HG03135 (cell line): ENCODE data around the gene DST.

Experiments
- ATAC-seq: cut with Tn5 transposase; IDR thresholded peaks from one replicate; pipeline ENCODE4 v1.9.1; 2021; ENCODE audit warnings: mild to moderate bottlenecking, moderate library complexity; ENCODE audit not compliant: unreplicated experiment

DST gene

DNA sequence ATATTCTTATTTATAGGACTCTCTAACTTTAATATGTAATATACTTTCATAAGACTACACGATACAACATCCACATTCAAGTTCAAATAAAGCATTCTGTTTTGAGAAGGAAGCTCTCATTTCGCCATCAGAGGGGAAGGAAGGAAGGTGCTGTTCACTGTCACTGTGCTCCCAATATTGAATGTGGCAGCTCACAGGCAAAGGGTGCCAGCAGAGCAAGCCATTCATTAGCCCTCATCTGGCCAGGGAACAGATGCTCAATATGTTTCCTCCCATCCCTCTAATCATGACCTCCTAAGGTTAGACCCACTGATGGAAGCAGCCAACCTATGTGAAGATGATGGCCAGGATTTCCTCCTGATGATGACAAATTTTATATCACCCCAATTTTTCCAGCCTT is 154.4 kb downstream of the DST start:
- no peak for ATAC-seq

DNA sequence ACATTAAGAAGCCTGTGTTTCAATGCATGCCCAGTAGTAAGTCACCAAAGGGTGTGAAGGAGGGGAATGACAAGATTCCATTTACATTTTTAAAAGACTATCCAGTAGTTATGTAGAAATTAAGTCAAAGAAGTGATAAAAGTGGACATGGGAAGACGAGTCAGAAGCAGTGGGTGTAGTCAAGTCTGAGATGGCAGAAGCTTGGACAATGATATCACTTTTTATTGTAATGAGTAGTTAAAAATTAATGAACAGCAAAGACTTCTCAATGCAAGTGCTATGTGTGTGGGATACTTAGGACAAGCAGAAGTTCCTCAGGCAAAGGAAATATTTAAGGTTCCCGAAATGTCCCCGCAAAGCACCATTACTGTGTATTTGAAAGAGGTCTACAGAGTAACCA is 156.0 kb downstream of the DST start:
- ATAC-seq: no peak

DNA sequence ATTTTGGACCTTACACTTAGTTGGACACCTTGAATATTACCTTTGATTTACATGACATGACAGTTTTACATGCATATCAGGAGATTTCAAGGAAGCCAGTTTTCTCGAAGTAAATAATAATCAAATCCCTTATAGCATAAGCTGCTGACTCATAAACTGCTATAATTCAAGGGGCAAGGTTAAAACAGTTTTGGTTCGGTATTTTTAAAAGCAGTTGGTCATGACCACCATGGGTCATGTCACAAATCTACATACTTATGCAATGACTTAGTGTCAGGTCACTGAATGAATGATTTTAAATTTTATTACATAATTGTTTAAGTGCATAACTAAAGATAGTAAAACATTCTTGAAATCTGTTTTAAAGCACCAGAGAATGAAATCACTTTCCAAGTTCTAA is 158.0 kb downstream of the DST start:
- no peak for ATAC-seq

DNA sequence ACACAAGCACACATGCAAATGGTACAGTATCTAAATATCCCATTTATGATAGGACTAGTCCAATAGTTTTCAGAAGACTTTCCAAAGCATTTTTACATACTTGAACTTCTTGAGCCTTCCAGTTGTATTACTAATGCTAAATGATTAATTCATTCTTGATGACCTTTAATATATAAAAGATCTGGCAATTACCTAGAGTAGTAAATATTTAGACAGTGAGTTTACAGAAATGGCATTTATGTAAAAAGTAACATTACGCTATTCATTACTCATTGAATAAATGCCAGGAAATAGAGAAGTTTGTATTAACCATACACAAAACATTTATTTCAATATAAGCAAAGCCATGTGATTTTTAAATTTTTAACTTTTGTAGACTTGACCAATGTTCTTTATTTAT is 158.8 kb downstream of the DST start:
- no peak for ATAC-seq

DNA sequence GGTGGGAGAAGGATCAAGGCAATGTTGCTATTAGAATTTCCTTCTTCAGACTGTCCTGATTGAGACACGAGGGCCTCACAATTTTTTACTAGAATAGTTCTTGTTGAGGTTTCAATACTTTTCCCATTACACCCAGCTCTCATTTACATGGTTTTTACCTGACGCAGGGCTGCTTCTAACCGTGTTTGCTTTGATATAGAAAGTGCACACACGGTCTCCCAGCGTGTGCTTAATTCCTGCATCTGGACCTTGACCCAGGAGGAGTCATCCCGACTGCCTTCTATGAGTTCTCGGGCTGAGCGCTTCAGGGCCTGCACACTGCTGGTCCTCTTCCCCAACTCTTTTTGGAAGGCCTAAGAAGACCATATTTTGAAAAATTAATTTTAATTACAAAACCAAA is 160.2 kb downstream of the DST start:
- ATAC-seq: no peak

DNA sequence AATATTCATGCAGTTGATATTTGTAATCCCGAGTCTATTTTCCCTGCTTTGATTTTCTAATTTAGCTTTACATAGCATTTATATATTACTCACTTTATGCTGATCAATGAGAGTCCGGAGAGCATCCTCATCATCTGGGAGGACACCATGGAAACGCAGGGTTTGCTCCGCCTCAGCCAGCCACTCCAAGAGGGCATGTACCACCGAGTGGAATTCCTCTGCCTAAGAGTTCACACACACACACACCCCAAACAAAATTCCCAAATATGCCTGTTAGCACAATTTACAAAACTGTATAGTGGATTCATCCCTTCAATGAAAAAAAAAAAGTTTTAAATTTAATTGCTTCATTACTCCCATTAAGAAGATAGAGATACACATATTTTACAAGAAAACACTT is 160.7 kb downstream of the DST start:
- no peak for ATAC-seq

DNA sequence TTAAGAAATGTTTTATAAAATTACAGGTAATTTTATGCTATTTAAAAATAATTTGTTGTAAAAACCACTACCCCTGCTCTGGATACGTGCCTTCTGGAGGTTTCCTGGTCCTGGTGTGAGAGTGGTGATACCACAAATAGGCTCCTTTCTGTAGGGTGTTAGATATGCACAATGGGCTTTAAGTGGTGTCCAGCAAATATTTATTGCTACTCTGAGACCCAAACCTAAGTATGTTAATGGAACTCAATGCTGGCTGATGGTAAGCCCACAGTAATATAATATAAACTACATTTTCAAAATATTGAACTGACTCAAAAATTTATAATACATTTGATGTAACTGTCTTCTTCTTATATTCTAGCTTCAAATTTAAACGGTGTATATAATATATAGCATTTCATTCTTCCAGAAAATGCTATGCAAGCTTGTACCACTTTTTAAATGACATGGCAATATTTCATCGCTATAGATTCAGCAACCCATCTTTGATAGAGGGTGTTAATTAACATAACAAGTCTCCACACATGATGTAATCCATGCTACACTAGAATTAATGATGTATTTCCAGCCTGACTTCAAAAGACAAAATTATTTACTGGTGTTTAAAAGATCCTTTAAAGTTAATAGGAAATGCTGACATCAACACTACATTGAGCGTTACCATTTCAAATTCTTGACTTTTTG is 161.9 kb downstream of the DST start:
- ATAC-seq: no peak

DNA sequence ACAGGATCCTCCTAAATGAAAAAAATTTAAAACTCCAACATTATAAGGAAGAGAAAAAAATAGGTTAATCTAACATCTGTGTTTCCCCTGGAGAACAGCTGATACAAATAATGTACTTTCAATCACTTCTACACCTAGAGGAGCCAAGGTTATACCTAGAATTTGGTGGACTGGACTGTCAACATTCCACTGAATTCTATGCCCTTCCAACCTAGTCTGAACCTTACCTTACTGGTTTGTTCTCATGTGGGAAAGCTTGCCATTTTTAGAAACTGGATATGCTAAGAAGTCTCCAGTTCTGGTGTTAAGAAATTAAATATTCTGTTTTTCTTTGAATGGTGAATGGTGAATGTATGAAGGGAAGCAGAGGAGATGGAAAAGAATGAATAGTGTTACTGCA is 162.4 kb downstream of the DST start:
- ATAC-seq: no peak

DNA sequence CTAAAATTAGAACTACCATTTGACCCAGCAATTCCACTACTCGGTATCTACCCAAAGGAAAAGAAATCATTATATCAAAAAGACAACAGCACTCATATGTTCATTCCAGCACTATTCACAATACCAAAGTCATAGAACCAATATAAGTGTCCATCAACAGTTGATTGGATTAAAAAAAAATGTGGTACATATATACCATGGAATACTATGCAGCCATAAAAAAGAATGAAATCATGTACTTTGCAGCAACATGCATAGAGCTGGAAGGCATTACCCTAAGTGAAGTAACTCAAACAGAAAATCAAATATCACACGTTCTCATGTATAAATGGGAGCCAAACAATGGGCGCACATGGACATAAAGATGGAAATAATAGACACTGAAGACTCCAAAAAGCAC is 163.3 kb downstream of the DST start:
- ATAC-seq: no peak

DNA sequence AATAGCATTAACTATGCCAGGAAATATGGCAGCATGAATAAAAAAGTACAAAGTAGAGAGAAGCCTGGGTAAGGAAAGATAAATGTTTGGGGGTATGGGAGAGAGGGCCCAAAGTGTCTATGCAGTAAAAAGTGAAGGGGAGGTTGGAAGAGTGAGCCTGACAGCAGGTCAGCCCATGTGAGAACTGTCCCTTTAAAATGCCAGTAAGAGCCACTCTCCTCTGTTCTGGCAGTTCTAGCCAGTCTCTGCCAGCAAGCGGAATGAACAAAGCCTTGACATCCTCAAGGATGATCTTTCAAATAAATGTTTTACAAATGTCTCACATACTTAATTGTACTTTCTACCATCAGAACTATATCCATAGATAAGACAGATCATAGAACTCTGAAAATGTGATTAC is 164.5 kb downstream of the DST start:
- no peak for ATAC-seq

DNA sequence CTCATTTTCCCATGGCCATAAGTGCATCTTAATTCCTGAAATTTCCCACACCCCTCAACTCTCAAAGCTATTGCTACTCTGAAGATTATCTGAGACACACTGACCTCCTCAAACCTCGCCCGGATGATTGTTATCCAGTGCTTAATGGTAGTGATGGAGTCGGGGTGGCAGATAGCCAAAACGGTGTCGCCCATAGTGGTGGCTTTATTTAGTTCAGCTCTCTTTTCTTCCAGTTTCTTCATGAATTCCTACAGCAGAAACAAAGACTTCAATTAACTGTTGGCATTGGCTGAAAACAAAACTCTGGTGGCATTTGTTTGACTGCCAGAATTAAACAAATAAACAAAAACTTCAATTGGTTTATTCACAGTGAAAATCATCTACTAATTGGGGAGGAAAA is 165.4 kb downstream of the DST start:
- no peak for ATAC-seq

DNA sequence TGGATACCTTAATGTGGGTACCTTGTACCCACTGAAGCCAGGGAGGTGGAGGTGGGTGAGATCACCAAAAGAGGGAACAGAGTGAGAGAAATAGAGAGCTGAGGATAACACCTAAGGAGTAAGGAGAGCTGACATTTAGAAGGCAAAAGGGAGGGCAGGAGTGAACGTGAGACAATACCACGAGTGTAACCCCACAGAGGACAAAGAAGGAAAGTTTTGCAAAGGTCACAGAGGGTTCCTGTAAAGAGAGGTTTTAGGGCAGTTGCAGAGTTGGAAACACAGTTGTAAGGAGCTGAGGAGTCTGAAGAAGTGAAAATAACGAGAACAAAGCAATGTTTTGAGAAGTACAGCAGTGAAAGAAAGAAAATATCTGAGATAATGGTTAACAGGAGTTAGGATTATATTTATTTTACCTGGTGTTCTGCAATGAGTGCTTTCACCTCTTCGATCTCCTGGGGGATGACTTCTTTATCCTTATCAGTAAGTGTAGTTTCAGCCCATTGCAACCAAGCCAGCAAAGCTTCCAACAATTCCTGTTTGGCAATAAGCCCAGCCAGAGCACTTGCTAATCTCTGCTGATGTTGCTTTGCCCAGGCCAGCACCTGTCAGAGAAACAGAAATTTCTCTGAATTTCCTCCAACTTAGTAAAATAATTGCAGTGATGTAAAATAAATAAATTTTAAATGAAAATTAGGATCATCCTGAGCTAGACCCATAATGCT is 166.8 kb downstream of the DST start:
- no peak for ATAC-seq

DNA sequence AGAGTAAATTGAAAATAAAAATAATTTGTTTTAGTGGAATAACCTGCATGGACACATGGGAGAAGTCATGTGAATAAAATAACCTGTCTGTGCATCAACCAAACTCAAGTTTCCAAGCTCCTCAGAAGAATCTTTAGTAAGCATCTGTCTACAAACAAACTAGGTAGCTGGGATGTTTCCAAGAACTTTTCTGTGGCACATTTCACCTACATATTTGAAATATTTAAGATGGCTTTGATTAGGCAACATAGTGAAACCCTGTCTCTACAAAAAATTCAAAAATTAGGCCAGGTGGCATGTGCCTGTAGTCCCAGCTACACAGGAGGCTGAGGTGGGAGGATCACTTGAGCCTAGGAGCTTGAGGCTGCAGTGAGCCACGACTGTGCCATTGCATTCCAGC is 168.2 kb downstream of the DST start:
- no peak for ATAC-seq

DNA sequence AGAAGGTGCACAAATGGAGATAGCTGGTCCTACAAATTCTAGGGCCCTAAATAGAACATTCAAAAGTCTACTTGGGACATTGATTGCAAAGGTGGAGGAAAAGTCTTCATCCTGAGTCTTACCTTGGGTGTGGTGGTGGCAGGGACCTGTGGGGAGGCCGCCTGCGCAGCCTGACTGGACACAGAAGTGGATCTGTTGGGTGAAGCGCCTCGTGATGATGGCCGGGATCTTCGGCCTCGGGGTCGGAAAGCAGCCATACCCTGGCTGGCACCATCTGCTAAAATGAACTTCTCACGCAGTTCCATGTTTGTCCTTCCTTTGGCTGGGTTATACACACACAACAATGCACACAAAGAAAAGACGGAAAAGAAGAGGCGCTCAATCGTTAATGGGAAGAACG is 179.2 kb downstream of the DST start:
- ATAC-seq: no peak

DNA sequence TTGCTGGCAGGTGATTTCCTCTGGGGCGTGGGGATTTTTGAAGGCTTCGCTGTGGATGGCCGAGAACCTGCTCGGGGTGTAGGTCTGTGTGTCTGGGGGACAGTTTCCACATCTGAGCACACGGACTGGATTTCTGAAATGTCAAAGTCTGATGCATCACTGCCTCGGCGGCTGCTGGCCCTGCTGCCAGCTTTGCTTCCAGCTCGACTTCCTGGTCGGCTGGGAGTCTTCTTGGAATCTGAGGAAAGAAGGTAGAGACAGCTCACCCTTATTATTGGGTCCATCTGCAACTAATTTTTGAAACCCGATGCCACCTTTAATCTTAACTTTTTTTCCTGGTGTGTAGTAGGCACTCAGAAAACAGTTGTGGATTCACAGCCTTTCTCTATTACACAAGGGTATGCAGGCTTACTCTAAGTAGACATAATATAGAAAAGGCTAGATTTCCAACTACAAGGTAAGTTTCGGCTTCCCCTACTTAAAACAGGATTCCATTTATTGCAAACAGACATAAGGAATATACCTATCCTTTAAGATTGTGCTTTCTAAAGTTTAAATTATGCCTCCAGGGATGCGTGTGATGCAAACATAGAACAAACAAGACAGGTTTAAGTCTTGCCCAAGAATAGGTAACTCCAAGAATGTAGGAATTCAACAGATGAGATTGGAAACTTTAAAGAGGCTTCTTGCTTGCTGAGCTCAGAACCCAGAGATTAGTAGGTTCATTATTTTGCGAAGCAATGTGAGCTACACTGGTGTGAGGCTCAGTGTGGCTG is 183.5 kb downstream of the DST start:
- ATAC-seq: no peak

DNA sequence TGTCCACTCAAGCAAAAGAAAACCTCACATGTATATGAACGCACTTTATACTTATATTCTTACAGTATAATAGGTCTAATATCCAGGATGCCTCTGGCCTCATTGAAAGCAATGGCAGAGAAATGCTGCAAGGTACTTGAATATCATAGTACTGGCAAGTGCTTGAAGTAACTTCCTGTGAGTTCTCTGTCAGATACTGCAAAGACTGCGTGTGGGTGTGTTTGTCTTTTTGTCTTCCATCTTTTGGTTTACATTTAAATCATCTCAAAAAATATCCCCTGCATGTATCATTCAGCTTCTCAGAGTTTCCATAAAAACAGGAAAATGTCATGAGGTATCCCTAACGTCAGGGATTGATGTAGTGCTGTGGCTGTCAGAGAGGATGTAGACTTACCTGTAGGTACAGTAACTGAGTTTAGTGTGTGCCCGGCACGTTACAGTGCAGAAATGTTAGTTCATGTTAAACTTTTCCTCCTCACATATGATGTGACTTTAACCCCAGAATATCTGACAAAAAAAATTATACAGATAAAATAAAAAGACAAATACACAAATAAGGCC is 184.3 kb downstream of the DST start:
- ATAC-seq: no peak

DNA sequence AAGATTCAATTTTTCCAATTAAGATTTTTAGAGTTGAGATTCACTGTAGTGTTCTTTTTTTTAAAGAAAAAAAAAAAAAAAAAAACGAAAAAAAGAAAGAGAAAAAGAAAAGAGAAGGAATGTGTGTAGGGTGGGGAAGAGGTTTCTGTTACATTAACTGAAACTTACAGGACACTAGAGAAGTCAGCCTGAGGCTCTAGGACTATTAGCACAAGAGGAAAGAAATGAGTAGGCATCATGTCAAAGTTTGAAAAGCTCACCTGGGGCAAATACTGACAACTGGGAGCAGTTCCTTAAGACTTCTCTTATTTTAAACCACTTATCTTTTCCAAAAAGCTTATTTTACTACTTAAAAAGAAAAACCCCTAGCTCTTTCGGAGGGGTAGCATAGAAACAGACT is 185.9 kb downstream of the DST start:
- no peak for ATAC-seq

DNA sequence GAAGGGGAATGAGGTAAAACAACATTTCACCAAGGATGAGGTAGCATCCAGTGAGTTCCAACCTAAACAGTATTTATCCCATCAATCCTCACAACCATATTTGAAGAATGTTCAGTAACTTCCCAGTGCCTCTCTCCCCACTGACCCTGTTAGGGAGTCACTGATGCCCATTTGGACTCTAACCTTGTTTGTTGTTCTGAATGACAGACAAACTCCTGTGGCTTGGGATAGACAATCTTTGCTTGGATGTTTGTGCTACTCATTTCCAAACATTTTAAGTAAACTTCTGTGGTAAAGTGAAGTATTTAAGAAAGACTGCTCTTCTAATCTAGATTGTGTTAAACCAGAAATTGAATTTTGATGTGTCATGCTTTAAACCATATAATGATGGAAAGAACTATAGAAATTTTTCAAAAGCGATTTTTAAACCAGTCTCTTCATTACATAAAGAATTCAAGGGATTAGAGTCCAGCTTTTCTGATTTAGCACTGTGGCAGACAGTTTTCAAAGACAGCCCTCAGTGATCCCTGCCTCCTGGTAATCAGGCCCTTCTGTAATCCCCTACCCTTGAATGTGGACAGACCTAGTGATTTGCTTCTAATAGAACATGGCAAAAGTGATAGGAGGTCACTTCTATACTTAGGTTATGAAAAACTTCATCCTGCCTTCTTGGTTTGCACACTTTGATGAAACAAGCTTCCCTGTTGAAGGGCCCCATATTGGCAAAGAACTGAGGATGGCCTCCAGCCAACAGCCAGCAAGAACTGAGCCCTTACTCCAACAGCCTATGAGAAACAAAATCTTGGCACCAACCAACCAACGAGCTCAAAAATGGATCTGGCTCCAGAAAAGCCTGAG is 191.6 kb downstream of the DST start:
- no peak for ATAC-seq

DNA sequence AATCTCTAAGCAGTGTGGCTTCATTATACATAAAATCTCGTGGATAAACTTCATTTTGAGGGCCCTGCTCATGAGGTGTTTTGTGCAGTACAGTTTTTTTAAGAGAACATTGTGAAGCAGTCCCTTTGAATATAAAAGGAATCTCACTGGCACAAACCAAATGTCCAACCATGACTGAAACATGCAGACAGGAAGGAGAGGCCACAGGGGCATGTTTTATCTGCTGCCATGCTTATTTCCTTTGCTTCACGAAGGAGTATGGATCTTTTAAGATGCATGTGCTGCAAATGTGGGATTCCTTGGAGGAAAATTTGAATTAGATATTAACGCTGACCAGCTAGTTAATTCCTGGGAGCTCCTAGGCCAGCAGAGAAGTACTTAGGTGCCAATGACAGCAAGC is 192.3 kb downstream of the DST start:
- ATAC-seq: no peak

DNA sequence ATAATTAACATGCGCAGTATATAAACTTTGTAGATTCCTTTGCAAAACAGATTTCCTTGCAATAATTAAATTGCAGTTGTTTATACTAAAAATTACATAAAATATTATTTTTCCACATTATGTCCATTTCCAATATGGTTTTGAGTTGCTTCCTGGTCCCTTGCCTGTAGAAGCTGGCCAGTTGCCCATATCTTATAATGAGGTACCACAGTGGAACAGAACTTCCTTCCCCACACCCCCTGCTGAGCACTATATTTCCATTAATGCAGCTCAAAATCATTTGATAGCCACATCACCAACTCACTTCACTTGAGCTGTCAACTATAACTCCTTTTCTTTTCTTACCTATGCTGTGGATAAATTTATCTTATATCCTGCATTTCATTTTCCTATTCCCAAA is 194.6 kb downstream of the DST start:
- no peak for ATAC-seq

DNA sequence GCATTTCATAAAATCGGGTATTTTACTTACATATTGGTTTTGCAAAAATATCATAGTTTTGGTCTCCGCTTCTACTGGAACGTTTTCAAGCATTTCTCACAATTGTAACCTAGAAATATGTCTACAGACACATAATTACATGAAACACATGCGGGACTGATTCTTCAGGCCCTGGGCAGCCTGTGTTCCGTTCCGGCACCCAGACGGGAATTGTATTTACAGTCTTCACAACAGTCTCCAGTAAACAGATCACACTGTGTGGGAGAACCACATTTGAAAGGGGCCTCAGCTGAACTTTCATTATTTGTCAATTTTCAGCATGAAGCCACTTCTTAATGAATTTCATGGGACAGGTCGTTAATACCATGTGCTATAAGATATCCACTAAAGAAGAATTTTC is 196.9 kb downstream of the DST start:
- ATAC-seq: no peak
